Jurkat, Clone E6-1 (cell line): ENCODE results near the gene MBNL2.

Experiments
- DNase-seq: peaks from one replicate; pipeline ENCODE4 v3.0.0-alpha.2; 2011; ENCODE audit warnings: low read depth, low spot score
- H3K4me3 ChIP-seq: 2 replicates; pipeline ENCODE4 v1.5.1; 2011; ENCODE audit warnings: mild to moderate bottlenecking, low read length, control low read depth, moderate library complexity

The MBNL2 gene

DNA sequence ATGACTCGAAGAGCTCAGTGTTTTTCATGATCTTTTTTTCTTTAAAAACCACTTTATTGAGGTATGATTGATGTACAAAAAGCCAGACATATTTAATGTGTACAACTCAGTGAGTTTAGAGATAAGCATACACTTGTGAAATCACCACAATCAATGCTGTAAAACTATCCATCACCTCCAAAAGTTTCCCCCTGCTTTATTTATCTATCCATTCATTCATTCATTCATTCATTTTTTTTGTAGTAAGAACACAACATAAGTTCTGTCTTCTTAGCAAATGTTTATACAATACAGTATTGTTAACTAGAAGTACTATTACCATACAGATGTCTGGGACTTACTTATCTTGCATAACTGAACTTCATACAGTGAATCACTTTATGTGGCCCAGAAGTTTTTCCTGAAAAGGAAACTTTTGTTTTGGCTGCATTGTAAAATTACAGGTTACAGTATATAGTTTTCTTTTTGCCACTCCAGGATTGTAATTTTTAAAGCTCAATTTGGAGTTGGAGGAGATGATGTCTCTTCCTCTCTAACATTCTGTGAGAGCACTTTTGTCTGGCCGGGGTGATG, 218.6 kb downstream of the MBNL2 start:
- H3K4me3 ChIP-seq, result no peak overlapping the region
- DNase-seq, result no peak

DNA sequence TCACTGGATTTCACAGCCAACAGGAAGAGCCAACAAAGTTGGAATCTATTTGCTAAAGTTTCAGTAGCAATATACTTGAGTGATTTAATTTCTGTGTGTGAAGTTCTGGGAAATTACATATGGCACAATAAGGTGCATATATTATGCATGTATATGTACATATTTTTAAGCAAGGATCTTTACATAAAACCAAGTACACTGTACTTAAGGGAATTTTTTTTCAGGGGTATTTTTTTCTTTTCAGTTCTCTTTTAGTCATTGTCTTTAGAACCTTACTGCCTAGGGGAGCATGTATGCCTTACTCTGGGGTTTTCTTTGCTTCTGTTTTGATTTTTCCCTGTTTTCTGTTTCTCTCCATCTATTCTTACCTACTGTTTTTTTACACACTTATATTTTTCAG, 219.2 kb downstream of the MBNL2 start:
- H3K4me3 ChIP-seq, result no peak overlapping the region
- no peak for DNase-seq
